Large intestine (tissue), 3 donors: Measurements from ENCODE around the gene WDR18. TPM values are rescaled to one million over a fixed set of nuclear protein-coding genes. Genes with fewer than 3 reads are reported as not detected.

Experiments
- DNase-seq, 2 donors: peaks; one replicate each; pipeline versions ENCODE4 v3.0.0 to v3.0.0-alpha.2; 2013
- H3K27ac ChIP-seq: one replicate; pipeline ENCODE4 v1.5.1; 2013; ENCODE audit warnings: low read length
- H3K27me3 ChIP-seq: 2 replicates; pipeline ENCODE4 v1.6.1; 2013; ENCODE audit warnings: low read length; ENCODE audit not compliant: control insufficient read depth, insufficient read depth
- H3K36me3 ChIP-seq: 2 replicates; pipeline ENCODE4 v1.6.1; 2013; ENCODE audit warnings: low read length; ENCODE audit not compliant: control insufficient read depth, insufficient read depth
- H3K4me1 ChIP-seq: one replicate; pipeline ENCODE4 v1.6.1; 2013; ENCODE audit warnings: low read length; ENCODE audit not compliant: control insufficient read depth, insufficient read depth
- H3K4me3 ChIP-seq: one replicate; pipeline ENCODE4 v1.5.1; 2013; ENCODE audit warnings: low read length
- H3K9me3 ChIP-seq: one replicate; pipeline ENCODE4 v1.6.1; 2013; ENCODE audit warnings: mild to moderate bottlenecking, low read depth, low read length, moderate library complexity; ENCODE audit not compliant: control insufficient read depth
- WGBS: methylation state at CpG from one replicate; pipeline ENCODE4 v1.1.5; 2013; ENCODE audit warnings: low lambda C conversion rate; ENCODE audit not compliant: insufficient coverage; 5-methylcytosine and 5-hydroxymethylcytosine counted together
- polyA plus RNA-seq: library from polyadenylated mRNA; unstranded; fragments of 120-200 nt; gene quantifications from one replicate; pipeline ENCODE4 v1.2.1, GENCODE V29; 2013

The WDR18 gene
- polyA plus RNA-seq, 1 donor = 33.7 TPM

DNA sequence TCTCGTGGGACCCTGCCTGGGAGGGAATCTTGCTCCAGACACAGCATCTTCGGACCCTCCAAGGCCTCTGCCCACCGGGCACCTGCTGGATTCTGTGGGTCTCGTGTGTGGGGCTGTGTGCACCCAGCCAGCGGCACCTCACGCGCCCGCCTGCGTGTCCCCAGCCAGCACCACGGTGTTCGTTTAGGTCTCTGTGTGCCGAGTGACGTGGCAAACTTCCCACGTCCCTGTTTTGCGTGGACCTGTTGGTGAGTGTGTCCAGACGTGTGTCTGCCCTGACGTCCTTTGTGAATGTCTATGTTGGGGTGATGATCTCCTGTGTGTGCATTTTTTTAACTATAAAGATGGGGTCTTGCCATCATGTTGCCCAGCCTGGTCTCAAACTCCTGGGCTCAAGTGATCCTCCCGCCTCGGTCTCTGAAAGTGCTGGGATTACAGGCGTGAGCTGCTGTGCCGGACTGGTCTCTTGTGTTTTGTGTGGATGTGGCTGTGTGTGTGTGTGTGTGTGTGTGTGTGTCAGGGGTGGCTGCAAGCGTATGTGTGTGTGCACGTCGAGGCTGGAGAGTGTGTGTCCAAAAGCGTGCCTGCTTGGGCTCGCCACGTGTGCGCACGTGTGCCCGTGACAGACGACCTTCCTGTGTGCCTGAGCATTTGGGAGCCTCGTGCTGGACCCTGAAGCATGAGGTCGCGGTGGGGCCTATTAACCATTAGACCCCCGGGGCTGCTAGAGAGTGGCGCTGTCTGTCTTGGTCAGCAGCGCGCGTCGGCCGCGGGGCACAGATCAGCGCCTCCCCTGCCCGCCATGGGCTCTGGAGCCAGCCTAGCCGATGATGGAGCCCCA is 42.6 kb upstream of the WDR18 start:
- H3K27ac ChIP-seq = peak overlapping the region; percentile 32
- DNase-seq = no peak
- no peak overlapping the region for H3K4me3 ChIP-seq
- WGBS = no CpG with 5 or more reads among the region's 45 CpGs
- H3K9me3 ChIP-seq = peaks cover 20% of the 10 kb centered on the region
- H3K4me1 ChIP-seq = peaks cover 52% of the 10 kb centered on the region
- peaks cover 71% of the 10 kb centered on the region for H3K36me3 ChIP-seq
- no peaks in the 10 kb centered on the region for H3K27me3 ChIP-seq

DNA sequence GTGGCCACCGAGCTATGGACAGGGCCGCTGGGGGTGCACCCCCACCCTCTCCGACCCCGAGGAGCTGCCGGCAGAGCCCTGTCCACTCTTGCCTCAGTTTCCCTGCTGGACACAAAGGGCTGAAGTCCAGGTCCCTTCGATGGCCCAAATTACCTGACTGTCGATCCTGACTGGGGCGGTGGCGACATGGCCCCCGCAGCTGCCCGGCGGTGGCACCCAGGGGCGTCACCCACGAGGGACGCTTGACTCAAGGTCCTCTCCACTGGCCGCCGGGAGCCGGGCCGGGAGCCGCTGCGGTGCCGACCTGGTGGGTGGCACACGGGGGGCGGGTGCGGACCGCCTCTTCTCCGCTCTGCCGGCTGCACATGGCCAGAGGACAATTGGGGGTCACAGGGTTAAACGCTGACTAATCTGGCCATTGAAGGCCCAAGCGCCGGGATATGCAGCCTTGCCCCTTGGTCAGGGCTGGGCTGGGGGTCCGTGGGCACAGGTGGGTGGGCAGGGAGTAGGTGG is 42.0 kb upstream of the WDR18 start:
- no peak for DNase-seq
- Histone ChIP-seq H3K9me3 (peaks cover 20% of the 10 kb centered on the region), H3K27ac (no peak overlapping the region), H3K36me3 (peaks cover 73% of the 10 kb centered on the region), H3K4me3 (no peak overlapping the region), H3K27me3 (no peaks in the 10 kb centered on the region), H3K4me1 (peaks cover 59% of the 10 kb centered on the region)
- no CpG with 5 or more reads among the region's 32 CpGs for WGBS

DNA sequence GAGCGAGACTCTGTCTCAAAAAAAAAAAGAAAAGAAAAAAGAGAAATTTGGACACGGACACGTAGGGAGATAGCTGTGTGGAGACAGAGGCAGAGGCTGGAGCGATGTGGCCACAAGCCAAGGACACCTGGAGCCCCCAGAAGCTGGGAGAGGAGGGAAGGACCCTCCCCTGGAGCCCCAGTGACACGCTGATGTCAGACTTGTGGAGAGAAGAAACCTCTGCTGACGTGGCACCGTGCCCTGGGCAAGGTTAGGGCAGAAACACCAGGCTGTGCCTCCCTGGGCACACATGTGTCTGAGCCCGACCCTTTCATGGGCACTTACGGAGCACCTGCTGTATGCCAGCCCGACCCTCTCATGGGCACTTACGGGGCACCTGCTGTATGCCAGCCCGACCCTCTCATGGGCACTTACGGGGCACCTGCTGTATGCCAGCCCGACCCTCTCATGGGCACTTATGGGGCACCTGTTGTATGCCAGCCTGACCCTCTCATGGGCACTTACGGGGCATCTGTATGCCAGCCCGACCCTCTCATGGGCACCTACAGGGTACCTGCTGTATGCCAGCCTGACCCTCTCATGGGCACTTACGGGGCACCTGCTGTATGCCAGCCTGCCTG is 40.5 kb upstream of the WDR18 start:
- Histone ChIP-seq H3K27ac (peak overlapping the region; percentile 96), H3K4me3 (no peak overlapping the region), H3K27me3 (no peaks in the 10 kb centered on the region), H3K4me1 (peaks cover 65% of the 10 kb centered on the region), H3K9me3 (peaks cover 22% of the 10 kb centered on the region), H3K36me3 (peaks cover 74% of the 10 kb centered on the region)
- 100% methylated on average over 1 of the region's 17 CpGs for WGBS
- DNase-seq = peak in 1 of 2 donors; percentile 41

DNA sequence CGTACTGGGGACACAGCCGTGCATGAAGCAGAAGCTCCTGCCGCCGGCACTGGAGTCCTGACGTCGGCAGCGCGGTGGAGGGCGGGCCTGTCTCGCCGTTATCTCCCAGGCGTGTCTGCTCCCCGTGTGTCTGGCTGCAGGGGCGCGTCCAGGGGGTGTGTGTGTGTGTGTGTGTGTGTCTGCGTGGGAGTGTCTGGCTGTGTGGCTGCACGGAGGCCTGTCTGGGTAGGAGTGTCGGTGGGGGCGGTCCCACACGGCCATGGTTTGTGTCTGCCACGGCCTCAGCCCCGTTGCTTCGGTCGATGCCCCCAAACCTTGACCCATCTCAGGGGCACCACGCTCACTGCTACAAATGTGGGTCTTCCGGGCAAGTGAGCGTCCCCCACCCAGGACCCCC is 40.0 kb upstream of the WDR18 start:
- peak overlapping the region; percentile 0 for H3K4me3 ChIP-seq
- WGBS = no CpG with 5 or more reads among the region's 27 CpGs
- peaks cover 74% of the 10 kb centered on the region for H3K36me3 ChIP-seq
- H3K27ac ChIP-seq = peak overlapping the region; percentile 96
- H3K27me3 ChIP-seq = no peaks in the 10 kb centered on the region
- DNase-seq = peak; percentile 93 to 98
- peaks cover 26% of the 10 kb centered on the region for H3K9me3 ChIP-seq
- peaks cover 69% of the 10 kb centered on the region for H3K4me1 ChIP-seq

DNA sequence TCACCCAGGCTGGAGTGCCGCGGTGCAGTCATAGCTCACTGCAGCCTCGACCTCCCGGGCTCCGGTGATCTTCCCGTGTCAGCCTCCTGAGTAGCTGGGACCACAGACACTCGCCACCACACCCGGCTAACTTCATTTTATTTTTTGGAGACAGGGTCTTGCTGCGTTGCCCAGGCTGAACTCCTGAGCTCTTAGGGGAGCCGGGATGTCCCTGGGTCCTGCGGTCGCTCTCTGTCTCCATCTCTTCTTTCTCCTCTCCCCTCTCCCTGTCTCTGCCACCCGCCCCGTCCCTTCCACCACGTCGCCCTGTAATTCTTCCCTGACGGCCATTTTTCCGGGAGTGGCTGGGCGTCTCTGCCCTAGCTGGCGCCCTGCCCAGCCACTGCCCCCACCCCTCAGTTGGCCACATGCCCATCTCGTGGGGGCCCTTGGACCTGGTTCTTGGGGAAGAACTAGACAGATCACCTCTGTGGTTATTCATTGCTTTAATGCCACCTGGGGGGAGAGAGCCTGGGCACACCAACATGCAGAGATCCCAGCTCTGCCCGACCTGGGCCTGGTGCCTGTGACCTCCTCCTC is 39.4 kb upstream of the WDR18 start:
- Histone ChIP-seq H3K4me1 (peaks cover 69% of the 10 kb centered on the region), H3K36me3 (peaks cover 71% of the 10 kb centered on the region), H3K4me3 (peak overlapping the region; percentile 10), H3K27me3 (no peaks in the 10 kb centered on the region), H3K9me3 (peaks cover 28% of the 10 kb centered on the region), H3K27ac (peak overlapping the region; percentile 96)
- no CpG with 5 or more reads among the region's 22 CpGs for WGBS
- DNase-seq = peak in 1 of 2 donors; percentile 90

DNA sequence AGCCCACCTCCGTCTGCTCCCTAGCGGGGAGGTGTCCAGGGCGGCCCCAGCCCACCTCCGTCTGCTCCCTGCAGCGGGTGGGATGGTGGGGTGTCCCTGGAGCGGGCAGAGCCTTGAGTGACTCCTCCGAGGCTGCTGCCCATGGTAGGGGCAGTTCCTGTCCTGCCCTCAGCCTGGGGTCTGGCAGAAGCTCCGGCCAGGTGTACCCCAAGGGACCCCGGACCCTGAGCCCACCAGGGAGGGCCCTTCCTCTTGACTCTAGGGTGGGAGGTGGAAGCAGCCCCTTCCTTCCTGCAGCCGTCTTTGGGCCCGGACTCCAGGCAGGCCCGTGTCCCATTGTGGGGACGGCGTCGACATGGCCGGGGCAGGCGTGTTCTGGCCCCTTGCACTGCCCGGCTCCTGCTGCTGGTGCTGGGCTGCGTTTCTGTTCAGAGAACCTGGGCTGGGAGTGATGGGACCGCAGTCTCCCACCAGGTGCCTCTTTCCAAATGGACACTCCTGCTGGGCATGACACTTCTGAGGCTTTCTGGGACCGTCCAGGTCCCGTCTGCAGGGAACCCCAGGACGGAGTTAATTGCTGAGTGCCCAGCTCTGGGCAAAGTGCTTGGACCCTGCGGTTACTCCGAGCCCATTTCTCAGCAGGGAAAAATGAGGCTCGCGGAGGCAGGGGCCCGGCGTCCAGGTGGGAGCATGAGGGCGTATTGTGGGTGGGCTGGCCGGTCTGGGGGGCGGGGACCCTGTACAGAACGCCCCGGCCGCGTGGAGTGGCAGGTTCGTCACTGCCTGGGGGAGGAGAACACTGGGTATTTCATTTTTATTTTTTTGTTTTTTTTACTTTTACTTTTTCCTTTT is 38.5 kb upstream of the WDR18 start:
- Histone ChIP-seq H3K9me3 (peaks cover 27% of the 10 kb centered on the region), H3K27ac (peak overlapping the region; percentile 96), H3K36me3 (peaks cover 66% of the 10 kb centered on the region), H3K4me1 (peaks cover 68% of the 10 kb centered on the region), H3K27me3 (no peaks in the 10 kb centered on the region), H3K4me3 (no peak overlapping the region)
- no peak for DNase-seq
- 83% methylated on average over 1 of the region's 37 CpGs for WGBS

DNA sequence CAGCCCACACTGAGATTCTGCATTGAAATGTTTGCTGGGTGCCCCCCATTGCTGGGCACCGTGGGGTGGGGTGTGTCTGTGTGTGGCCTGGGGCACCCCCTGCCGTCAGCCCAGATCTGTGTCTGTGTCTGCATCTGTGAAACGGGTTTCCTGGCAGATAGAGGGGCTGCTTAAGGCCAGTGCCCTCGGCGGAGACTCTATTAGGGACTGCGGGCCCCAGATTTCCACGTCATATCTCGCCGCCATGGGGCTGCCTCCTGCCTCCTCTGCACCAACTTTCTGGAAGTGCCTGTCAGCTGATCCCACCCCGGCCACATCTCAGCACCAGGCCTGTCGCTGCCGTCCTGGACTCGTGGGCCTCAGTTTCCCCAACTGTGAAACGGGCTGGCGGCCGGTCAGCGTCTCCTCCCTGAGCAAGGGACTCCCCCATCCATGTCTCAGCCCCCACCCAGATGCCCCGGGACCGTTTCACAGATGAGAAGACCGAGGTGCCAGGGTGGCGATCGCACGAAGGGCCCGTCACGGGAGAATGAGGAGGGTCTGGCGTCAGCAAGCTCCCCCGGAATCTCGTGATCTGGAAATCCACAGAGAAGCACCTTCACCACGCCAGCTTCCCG is 36.9 kb upstream of the WDR18 start:
- Histone ChIP-seq H3K4me3 (no peak overlapping the region), H3K9me3 (peaks cover 18% of the 10 kb centered on the region), H3K27me3 (no peaks in the 10 kb centered on the region), H3K27ac (peak overlapping the region; percentile 73), H3K36me3 (peaks cover 57% of the 10 kb centered on the region), H3K4me1 (peaks cover 81% of the 10 kb centered on the region)
- WGBS = no CpG with 5 or more reads among the region's 30 CpGs
- DNase-seq = no peak

DNA sequence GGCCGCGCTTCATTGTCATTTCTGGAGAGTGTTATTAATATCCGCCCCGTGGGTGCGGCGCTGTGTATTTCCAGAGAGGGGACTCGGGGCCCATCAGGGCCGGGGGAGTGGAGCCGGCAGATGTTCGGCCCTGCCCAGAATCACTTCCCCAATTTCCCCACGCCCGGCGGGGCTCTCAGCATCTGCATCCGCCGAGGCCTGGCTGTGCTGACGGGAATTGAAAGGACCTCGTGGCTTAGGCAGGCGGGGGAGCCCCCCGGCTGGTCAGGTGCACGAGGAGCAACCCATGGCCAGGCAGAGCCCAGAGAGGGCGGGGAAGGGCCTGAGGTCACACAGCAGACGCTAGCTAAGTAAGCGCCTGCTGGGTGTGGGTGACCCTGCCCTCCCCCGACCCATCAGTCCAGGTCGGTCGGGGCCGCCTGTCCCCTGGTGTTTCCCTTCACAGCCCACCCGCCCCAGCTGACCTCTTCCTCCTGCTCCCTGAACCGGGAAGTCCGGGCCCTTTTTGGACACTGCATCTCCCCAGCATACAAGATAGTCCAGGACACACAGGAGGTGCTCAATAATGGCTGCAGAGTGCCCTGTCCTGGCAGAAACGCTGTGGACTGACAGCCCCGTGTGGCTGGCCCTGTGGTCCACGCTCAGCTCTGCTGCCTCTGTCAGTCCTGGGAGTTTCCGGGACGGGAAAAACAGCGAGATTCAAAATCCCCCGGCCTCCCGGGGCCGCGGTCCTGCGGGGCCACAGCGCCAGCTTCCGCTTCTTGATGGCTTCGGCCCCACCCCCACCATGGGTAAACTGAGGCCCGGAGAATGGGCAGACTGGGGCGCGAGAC is 36.2 kb upstream of the WDR18 start:
- no CpG with 5 or more reads among the region's 47 CpGs for WGBS
- Histone ChIP-seq H3K4me3 (no peak overlapping the region), H3K9me3 (peaks cover 14% of the 10 kb centered on the region), H3K27ac (peak overlapping the region; percentile 73), H3K27me3 (no peaks in the 10 kb centered on the region), H3K4me1 (peaks cover 85% of the 10 kb centered on the region), H3K36me3 (peaks cover 50% of the 10 kb centered on the region)
- peak in 1 of 2 donors; percentile 38 for DNase-seq

DNA sequence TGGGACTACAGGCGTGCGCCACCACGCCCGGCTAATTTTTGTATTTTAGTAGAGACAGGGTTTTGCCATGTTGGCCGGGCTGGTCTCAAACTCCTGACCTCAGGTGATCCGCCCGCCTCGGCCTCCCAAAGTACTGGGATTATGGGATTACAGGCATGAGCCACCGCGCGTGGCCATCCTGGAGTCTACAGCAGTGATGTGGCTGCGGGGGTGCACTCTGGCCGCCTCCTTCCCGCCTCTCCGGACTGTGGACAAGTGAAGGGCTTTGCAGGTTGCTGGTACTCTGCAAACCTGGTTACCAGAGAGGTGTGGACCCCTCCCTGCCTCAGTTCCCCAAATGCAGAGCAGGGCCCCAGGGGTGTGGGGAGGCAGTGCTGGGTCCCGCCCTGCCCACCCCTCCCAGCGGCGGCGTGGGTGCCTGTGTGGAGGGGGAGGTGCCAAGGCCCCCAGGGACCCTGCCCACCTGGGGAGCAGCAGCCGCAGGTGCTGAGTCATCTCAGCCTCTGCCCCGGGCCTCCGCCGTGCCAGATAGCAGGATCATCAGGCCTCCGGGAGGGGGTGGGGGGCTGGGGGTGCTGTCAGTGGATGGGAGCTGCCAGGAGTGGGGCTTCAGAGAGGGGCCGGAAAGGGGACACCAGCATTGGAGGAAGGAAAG is 35.2 kb upstream of the WDR18 start:
- H3K36me3 ChIP-seq = peaks cover 41% of the 10 kb centered on the region
- no peaks in the 10 kb centered on the region for H3K27me3 ChIP-seq
- no peak overlapping the region for H3K4me3 ChIP-seq
- DNase-seq = no peak
- H3K4me1 ChIP-seq = peaks cover 84% of the 10 kb centered on the region
- peak overlapping the region; percentile 88 for H3K27ac ChIP-seq
- no CpG with 5 or more reads among the region's 25 CpGs for WGBS
- H3K9me3 ChIP-seq = peaks cover 14% of the 10 kb centered on the region
